Activated naive CD4-positive, alpha-beta T cell treated with Interleukin-2 at 50 U/mL for 16 hours (primary cell): Measurements from ENCODE around the gene RASD2.
A peak's percentile ranks its signal among the peaks of the same experiment; 100 is the strongest.

ENCODE experiments used
- DNase-seq: peaks from one replicate; pipeline ENCODE4 v3.0.0-alpha.2; 2020

The RASD2 gene

GRCh38 chr22:35561796-35562526 lies 21.3 kb downstream of the RASD2 start:
- no peak for DNase-seq

- DNase-seq = no peak
These were observed 22.6 kb downstream of the RASD2 start for GRCh38 chr22:35563211-35563610.

- no peak for DNase-seq
These were observed 24.6 kb downstream of the RASD2 start for GRCh38 chr22:35564975-35565867.

- no peak for DNase-seq
These were observed 26.9 kb downstream of the RASD2 start for GRCh38 chr22:35567351-35568141.

GRCh38 chr22:35568751-35569739 lies 28.4 kb downstream of the RASD2 start:
- DNase-seq = no peak

GRCh38 chr22:35569916-35570315 lies 29.3 kb downstream of the RASD2 start:
- DNase-seq = no peak

GRCh38 chr22:35570686-35571194 lies 30.1 kb downstream of the RASD2 start:
- DNase-seq = no peak

- no peak for DNase-seq
These were observed 31.9 kb downstream of the RASD2 start for GRCh38 chr22:35572556-35572955.

- DNase-seq = no peak
These were observed 34.6 kb downstream of the RASD2 start for GRCh38 chr22:35575116-35575748.

- no peak for DNase-seq
These were observed 36.0 kb downstream of the RASD2 start for GRCh38 chr22:35576671-35577070.

- no peak for DNase-seq
These were observed 37.4 kb downstream of the RASD2 start for GRCh38 chr22:35577799-35578659.

- DNase-seq = no peak
These were observed 38.4 kb downstream of the RASD2 start for GRCh38 chr22:35578836-35579575.

- DNase-seq = no peak
These were observed 39.9 kb downstream of the RASD2 start for GRCh38 chr22:35580351-35581022.

- no peak for DNase-seq
These were observed 40.4 kb downstream of the RASD2 start for GRCh38 chr22:35581023-35581413.

GRCh38 chr22:35582218-35582860 lies 41.7 kb downstream of the RASD2 start:
- no peak for DNase-seq

GRCh38 chr22:35582861-35583670 lies 42.4 kb downstream of the RASD2 start:
- DNase-seq = peak; percentile 56

- no peak for DNase-seq
These were observed 46.1 kb downstream of the RASD2 start for GRCh38 chr22:35586771-35587170.
